Prostate gland (tissue), 2 donors: ENCODE data around the gene B4GALT1. TPM values are rescaled to one million over a fixed set of nuclear protein-coding genes. Genes with fewer than 3 reads are reported as not detected.

Source experiments
- DNase-seq: peaks from one replicate; pipeline ENCODE4 v3.0.0-alpha.2; 2019; ENCODE audit warnings: low spot score
- H3K27ac ChIP-seq, 2 donors: fragments of 200-600 bp; sonication (generic); 2 replicates each; pipeline ENCODE4 v1.5.1; 2017 to 2019
- H3K27me3 ChIP-seq: fragments of 200-600 bp; sonication (generic); replicated peaks from 2 replicates; pipeline ENCODE4 v1.5.1; 2019; ENCODE audit not compliant: insufficient read depth
- H3K36me3 ChIP-seq, 2 donors: fragments of 200-600 bp; sonication (generic); 1 replicate in 1 of 2; 2 replicates in 1 of 2; pipeline versions ENCODE4 v1.5.1 to v1.8.1; 2017 to 2019
- H3K4me1 ChIP-seq: fragments of 200-600 bp; sonication (generic); replicated peaks from 2 replicates; pipeline ENCODE4 v1.5.1; 2019
- H3K4me3 ChIP-seq, 2 donors: fragments of 200-600 bp; sonication (generic); 2 replicates each; pipeline ENCODE4 v1.5.1; 2017 to 2019
- H3K9me3 ChIP-seq: fragments of 200-600 bp; sonication (generic); 2 replicates; pipeline ENCODE4 v1.5.1; 2017
- POLR2A ChIP-seq: fragments of 450-650 bp; IDR thresholded peaks from one replicate; pipeline ENCODE4 v1.6.1; 2016; ENCODE audit warnings: antibody characterized with exemption, mild to moderate bottlenecking
- POLR2AphosphoS5 ChIP-seq: sonication (generic); formaldehyde crosslinking; IDR thresholded peaks from one replicate; pipeline ENCODE4 v1.6.1; 2017; ENCODE audit warnings: antibody characterized with exemption
- WGBS: methylation state at CpG from one replicate; pipeline ENCODE4 v1.1.5; 2018; 5-methylcytosine and 5-hydroxymethylcytosine counted together
- intact Hi-C: fragments of 100-400 bp; cut with DNase I; formaldehyde crosslinking; loops from one replicate; pipeline ENCODE4 v1.14.2; 2022
- total RNA-seq, 2 donors: library from RNA; depleted of rRNA; stranded (reverse); fragments of >200 nt; gene quantifications; one replicate each; pipeline ENCODE4 v1.1.0, GENCODE V29; 2016
- TF ChIP-seq, protein P1 (sequence below), 4 experiments: fragments of 200-600 bp in 2 of 4; fragments of 450-650 bp in 2 of 4; sonication (generic) in 2 of 4; IDR thresholded peaks; 1 replicate in 3 of 4; 2 replicates in 1 of 4; pipeline ENCODE4 v1.5.1; 2016 to 2019; ENCODE audit warnings: antibody characterized with exemption in 4 of 4, mild to moderate bottlenecking in 2 of 4, moderate library complexity in 2 of 4

Gene B4GALT1
- total RNA-seq, 2 donors from 2014 or later = 153 to 185 TPM

DNA sequence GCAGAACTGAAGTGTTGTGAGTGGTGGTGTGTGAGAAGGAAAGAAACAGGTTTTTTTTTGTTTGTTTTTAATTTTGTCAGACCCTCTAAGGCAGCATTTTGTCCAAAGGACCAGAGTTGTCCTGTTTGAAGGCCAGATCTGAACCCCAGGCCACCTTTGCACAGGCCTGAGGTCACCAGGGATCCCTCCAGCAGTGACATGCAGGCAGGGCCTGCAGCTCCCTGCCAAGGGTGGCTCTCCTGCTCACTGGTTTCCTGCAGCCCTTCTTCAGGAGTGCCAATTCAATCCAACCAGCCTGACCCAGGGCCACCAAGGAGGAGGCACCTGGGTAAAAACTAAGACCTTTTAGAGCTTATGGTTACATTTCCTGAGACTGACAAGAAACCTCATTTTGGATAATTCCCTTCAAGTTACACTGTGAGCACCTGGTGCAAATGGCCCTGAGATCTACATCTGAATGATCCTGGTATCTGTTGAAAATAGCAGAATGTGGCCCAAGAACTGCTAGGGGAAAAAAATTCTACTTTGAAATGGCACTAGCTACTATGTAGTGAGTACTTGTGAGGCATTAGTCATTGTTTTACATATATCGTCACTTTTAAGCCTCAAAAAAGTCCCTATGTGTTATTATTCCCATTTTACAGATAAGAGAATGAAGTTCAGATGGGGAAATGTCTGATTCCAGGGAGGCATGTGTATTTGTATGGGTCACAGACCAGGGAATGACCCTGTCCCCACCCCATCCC, 57.1 kb downstream of the B4GALT1 start:
- H3K4me1 ChIP-seq = no peaks in the 10 kb centered on the region
- no peaks in the 10 kb centered on the region for H3K27me3 ChIP-seq
- no peak overlapping the region for H3K4me3 ChIP-seq
- 87% methylated on average over 1 of the region's 1 CpG for WGBS
- intact Hi-C loops = no loop called here
- TF ChIP-seq, protein P1, sequence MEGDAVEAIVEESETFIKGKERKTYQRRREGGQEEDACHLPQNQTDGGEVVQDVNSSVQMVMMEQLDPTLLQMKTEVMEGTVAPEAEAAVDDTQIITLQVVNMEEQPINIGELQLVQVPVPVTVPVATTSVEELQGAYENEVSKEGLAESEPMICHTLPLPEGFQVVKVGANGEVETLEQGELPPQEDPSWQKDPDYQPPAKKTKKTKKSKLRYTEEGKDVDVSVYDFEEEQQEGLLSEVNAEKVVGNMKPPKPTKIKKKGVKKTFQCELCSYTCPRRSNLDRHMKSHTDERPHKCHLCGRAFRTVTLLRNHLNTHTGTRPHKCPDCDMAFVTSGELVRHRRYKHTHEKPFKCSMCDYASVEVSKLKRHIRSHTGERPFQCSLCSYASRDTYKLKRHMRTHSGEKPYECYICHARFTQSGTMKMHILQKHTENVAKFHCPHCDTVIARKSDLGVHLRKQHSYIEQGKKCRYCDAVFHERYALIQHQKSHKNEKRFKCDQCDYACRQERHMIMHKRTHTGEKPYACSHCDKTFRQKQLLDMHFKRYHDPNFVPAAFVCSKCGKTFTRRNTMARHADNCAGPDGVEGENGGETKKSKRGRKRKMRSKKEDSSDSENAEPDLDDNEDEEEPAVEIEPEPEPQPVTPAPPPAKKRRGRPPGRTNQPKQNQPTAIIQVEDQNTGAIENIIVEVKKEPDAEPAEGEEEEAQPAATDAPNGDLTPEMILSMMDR (IDR thresholded peaks at IDR 0.05) = no peak
- no peak for TF ChIP-seq POLR2A
- no peak for TF ChIP-seq POLR2AphosphoS5
- DNase-seq = no peak
- H3K9me3 ChIP-seq = no peaks in the 10 kb centered on the region
- peaks cover 0 to 6% of the 10 kb centered on the region in 2 donors for H3K36me3 ChIP-seq
- H3K27ac ChIP-seq = no peak overlapping the region

DNA sequence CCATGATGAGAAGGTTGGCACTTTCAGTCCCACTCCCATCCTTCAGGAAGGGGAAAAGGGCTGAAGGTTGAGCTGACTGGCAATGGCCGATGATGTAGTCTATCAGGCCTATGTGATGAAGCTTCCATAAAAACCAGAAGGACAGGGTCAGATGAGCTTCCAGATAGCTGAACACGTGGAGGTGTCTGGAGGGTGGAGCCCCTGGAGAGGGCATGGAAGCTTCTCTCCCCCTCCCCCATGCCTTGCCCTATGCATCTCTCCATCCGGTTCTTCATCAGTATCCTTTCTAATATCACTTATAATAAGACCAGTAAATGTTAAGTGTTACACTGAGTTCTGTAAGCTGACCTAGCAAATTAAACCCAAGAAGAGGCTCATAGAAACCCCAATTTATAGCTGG, 58.0 kb downstream of the B4GALT1 start:
- WGBS = 68% methylated on average over 3 of the region's 3 CpGs
- Histone ChIP-seq H3K27ac (no peak overlapping the region), H3K9me3 (no peaks in the 10 kb centered on the region), H3K4me3 (no peak overlapping the region), H3K27me3 (no peaks in the 10 kb centered on the region), H3K4me1 (no peaks in the 10 kb centered on the region), H3K36me3 (peaks cover 0 to 6% of the 10 kb centered on the region in 2 donors)
- intact Hi-C loops = no loop called here
- no peak for DNase-seq
- TF ChIP-seq, protein P1 (IDR thresholded peaks at IDR 0.05) = no peak
- TF ChIP-seq POLR2A (no peak), POLR2AphosphoS5 (no peak)

DNA sequence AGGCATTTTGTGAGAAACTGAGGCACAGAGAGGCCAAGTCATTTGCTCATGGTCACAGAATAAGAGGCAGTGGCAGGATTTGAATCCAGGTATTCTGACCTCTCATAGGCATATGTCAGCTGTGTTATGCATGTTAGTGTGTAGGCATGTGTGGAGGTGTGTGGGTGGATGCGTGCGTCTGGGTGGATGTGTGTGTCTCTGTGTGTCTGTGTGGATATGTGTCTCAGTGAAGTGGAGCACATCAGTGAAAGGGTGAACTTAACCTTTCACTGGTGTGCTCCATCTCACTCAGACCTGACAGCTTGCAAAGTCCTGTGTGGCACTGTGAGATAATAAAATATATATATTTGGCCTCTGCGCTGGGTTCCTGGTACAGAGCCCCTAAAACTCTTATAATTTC, 58.7 kb downstream of the B4GALT1 start:
- H3K9me3 ChIP-seq = no peaks in the 10 kb centered on the region
- intact Hi-C loops = no loop called here
- no peaks in the 10 kb centered on the region for H3K27me3 ChIP-seq
- no peak for DNase-seq
- TF ChIP-seq, protein P1 (IDR thresholded peaks at IDR 0.05) = no peak
- TF ChIP-seq POLR2AphosphoS5 (no peak), POLR2A (no peak)
- 91% methylated on average over 3 of the region's 3 CpGs for WGBS
- no peaks in the 10 kb centered on the region for H3K4me1 ChIP-seq
- peaks cover 0 to 5% of the 10 kb centered on the region in 2 donors for H3K36me3 ChIP-seq
- H3K4me3 ChIP-seq = no peak overlapping the region
- H3K27ac ChIP-seq = no peak overlapping the region

DNA sequence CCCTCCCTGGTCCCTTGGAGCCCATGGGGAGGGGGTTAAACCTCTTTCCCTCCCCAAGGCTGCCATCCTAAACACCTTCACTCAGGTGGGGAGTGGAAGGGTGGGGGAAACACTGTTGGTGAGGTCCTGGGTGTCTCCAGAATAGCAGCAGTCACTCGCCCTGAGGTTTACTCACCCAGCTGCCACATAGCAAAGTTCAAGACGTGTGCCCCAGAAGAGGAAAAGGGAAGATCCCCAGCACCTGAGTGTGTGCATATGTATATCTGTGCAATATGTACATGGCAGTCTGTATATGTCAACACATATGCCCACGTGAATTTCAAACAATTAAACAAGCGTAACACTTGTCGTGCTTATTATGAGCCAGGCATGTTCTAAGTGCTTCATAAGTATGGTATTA, 59.4 kb downstream of the B4GALT1 start:
- TF ChIP-seq, protein P1 (IDR thresholded peaks at IDR 0.05) = no peak
- TF ChIP-seq POLR2AphosphoS5 (no peak), POLR2A (no peak)
- H3K4me1 ChIP-seq = no peaks in the 10 kb centered on the region
- H3K27me3 ChIP-seq = no peaks in the 10 kb centered on the region
- WGBS = 65% methylated on average over 5 of the region's 5 CpGs
- H3K27ac ChIP-seq = peak overlapping the region in 1 of 2 donors; percentile 30
- H3K4me3 ChIP-seq = no peak overlapping the region
- H3K9me3 ChIP-seq = no peaks in the 10 kb centered on the region
- H3K36me3 ChIP-seq = no peaks in the 10 kb centered on the region
- DNase-seq = no peak
- intact Hi-C loops = no loop called here
